ENCODE measurements around the gene ELOVL1. TPM values are rescaled to one million over a fixed set of nuclear protein-coding genes. Genes with fewer than 3 reads are reported as not detected.

ELOVL1 gene
- total RNA-seq, 1 donor, result 51.0 TPM

DNA sequence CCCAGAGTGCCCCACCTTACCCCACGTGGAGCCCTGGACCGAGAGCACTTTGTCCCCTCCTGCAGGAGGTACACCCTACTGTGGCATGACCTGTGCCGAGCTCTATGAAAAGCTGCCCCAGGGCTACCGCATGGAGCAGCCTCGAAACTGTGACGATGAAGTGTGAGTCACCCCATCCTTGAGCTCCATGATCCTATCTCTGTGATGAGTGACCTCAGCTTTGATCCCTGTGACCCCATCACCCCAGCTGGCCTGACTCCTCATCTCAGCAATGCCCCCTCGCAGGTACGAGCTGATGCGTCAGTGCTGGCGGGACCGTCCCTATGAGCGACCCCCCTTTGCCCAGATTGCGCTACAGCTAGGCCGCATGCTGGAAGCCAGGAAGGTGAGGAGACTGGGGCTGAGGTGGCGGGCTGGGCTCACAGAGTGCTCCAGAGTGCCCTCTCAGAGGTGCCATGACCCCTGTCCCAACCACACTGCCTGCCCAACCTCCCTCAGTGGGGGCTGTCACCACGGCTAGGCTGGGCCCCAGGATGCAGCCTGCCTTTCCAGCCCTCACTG is 46.4 kb downstream of the ELOVL1 start:
- no peak for DNase-seq (ENCODE audit: low read depth)
- TF ChIP-seq, protein P1, sequence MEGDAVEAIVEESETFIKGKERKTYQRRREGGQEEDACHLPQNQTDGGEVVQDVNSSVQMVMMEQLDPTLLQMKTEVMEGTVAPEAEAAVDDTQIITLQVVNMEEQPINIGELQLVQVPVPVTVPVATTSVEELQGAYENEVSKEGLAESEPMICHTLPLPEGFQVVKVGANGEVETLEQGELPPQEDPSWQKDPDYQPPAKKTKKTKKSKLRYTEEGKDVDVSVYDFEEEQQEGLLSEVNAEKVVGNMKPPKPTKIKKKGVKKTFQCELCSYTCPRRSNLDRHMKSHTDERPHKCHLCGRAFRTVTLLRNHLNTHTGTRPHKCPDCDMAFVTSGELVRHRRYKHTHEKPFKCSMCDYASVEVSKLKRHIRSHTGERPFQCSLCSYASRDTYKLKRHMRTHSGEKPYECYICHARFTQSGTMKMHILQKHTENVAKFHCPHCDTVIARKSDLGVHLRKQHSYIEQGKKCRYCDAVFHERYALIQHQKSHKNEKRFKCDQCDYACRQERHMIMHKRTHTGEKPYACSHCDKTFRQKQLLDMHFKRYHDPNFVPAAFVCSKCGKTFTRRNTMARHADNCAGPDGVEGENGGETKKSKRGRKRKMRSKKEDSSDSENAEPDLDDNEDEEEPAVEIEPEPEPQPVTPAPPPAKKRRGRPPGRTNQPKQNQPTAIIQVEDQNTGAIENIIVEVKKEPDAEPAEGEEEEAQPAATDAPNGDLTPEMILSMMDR (IDR thresholded peaks at IDR 0.05; ENCODE audit: insufficient read depth, low read depth, low read length), result no peak
- no peak overlapping the region for H3K4me3 ChIP-seq (ENCODE audit: low read depth, low read length)

DNA sequence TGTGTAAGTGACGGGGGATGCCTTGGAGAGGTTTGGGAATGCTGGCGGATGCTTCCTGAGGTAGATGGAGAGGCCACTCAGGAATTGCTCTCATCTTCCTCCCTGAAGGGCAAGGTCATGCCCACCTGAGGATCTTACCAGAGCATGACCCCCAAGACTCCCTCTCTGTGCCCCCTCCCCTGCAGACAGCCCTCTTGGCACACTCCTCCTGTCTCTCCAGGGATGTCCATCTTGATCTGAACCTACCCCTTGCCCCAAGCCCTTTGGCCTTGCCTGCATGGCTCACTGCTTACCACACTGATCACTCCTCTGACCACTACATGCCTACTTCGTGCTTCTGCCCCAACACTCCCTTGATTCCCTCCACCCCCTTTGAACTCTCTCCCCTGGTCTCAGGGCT is 48.0 kb downstream of the ELOVL1 start:
- TF ChIP-seq, protein P1 (IDR thresholded peaks at IDR 0.05; ENCODE audit: insufficient read depth, low read depth, low read length), result no peak
- H3K4me3 ChIP-seq (ENCODE audit: low read depth, low read length), result no peak overlapping the region
- DNase-seq (ENCODE audit: low read depth), result no peak

DNA sequence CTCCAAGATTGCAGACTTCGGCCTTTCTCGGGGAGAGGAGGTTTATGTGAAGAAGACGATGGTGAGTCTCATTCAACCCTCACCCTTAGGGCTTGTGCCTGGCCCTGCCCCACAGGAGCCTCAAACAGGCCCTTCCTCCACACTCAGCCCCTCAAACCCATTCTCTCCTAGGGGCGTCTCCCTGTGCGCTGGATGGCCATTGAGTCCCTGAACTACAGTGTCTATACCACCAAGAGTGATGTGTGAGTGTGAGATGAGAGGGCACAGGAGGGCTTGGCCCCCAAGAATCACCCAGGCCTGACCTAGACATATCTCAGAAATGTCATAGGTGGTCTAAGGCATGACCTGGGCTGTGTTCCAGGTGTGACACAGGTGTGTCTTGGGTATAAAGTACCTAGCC is 48.5 kb downstream of the ELOVL1 start:
- DNase-seq (ENCODE audit: low read depth), result no peak
- H3K4me3 ChIP-seq (ENCODE audit: low read depth, low read length), result no peak overlapping the region
- TF ChIP-seq, protein P1 (IDR thresholded peaks at IDR 0.05; ENCODE audit: insufficient read depth, low read depth, low read length), result no peak

DNA sequence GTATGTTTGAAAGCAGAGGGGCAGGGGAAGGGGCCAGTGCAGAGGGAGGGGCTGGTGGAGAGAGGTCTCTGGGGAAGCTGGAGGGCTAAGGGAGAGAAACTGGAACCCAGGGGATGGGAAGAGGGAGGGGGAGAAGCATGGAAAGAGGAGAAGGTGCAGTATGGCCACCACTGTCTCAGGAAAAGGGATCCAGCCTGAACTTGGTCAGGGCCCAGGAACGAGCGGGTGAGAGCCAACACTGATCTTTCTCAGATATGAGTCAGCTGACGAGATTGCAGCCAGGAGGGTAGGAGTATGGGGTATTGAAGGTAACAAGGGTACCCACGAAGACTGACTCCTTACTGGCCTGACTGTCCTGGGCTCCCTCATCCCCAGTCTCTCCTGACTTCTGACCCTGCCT is 49.0 kb downstream of the ELOVL1 start:
- H3K4me3 ChIP-seq (ENCODE audit: low read depth, low read length), result no peak overlapping the region
- TF ChIP-seq, protein P1 (IDR thresholded peaks at IDR 0.05; ENCODE audit: insufficient read depth, low read depth, low read length), result no peak
- DNase-seq (ENCODE audit: low read depth), result no peak

DNA sequence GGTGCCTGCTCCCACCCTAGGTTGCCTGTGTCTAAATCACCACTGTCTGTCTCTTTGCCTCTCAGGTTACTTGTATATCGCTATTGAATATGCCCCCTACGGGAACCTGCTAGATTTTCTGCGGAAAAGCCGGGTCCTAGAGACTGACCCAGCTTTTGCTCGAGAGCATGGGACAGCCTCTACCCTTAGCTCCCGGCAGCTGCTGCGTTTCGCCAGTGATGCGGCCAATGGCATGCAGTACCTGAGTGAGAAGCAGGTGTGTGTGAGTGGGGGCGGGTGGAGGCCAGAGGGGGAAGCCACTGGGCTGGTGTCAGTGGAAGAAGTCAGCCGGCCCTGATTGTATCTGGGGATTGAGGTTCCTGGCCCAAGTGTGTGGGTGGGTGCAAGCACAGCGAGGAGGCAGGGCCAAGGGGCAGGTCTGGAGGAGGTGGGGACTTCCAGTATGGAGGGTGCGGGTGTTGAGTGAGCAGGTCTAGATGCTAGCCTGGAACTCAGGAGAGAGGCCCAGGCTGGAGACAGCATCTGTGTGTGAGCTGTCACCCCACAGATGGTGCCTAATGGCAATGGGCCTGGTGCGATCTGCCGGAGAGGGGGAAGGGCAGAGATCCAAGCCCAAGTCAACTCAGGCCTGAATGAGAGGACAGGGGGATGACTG is 49.9 kb downstream of the ELOVL1 start:
- TF ChIP-seq, protein P1 (IDR thresholded peaks at IDR 0.05; ENCODE audit: insufficient read depth, low read depth, low read length), result no peak
- no peak overlapping the region for H3K4me3 ChIP-seq (ENCODE audit: low read depth, low read length)
- DNase-seq (ENCODE audit: low read depth), result no peak

DNA sequence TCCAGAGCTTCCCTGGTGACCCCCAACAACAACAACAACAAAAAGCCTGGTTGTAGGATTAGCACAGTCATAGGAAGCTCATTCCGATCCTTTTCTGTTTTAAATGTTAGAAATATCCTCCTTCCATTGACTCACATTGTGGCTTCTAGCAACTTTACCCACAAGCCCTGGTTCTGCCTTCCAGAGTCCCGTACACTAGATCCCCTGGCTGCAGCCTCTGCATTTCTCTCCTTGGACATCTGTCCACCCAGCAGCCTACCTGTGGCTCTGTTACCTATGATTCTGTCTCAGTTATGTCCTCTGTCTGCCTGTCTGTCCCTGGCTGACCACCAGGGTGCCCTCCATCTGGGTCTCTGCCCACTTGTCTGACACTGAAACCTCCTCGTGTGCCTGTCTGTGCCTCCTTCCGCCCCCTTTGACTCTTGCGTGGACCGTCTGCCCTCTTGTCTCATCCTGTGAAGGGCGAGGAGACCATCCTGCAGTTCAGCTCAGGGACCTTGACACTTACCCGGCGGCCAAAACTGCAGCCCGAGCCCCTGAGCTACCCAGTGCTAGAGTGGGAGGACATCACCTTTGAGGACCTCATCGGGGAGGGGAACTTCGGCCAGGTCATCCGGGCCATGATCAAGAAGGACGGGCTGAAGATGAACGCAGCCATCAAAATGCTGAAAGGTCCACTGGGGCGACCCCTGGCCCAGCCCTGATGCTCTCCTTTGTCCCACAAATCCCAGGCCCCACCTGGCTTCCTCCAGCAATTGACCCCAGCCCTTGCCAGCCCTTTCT is 50.9 kb downstream of the ELOVL1 start:
- H3K4me3 ChIP-seq (ENCODE audit: low read depth, low read length), result no peak overlapping the region
- TF ChIP-seq, protein P1 (IDR thresholded peaks at IDR 0.05; ENCODE audit: insufficient read depth, low read depth, low read length), result peak; percentile 11
- no peak for DNase-seq (ENCODE audit: low read depth)
